ENCODE data around the gene HNRNPH3.

GRCh38 chr10:68332259-68333057, 594 bp downstream of the HNRNPH3 start, which contains the start of gene PBLD:
- TF ChIP-seq USF2 (IDR thresholded peaks at IDR 0.05), result no peak
- TF ChIP-seq CTCF (IDR thresholded peaks at IDR 0.05), result peak; percentile 52
- TF ChIP-seq MAZ (IDR thresholded peaks at IDR 0.05; ENCODE audit: borderline replicate concordance, low read depth, low read length), result no peak
- no peak for TF ChIP-seq CBX2 (IDR thresholded peaks at IDR 0.05; ENCODE audit: borderline replicate concordance, low read depth)
- no peak for TF ChIP-seq POLR2AphosphoS2 (conservative IDR thresholded peaks at IDR 0.05; ENCODE audit: low read length)
- no peak for TF ChIP-seq NR3C1 (IDR thresholded peaks at IDR 0.05)
- TF ChIP-seq MYC (IDR thresholded peaks at IDR 0.05; ENCODE audit: borderline replicate concordance, low read length), result no peak

Measured in A549 (cell line).